GM21619 (cell line): ENCODE data around the gene FRRS1L.

Experiments
- ATAC-seq: cut with Tn5 transposase; IDR thresholded peaks from one replicate; pipeline ENCODE4 v1.9.1; 2021; ENCODE audit not compliant: unreplicated experiment

FRRS1L gene, protein sequence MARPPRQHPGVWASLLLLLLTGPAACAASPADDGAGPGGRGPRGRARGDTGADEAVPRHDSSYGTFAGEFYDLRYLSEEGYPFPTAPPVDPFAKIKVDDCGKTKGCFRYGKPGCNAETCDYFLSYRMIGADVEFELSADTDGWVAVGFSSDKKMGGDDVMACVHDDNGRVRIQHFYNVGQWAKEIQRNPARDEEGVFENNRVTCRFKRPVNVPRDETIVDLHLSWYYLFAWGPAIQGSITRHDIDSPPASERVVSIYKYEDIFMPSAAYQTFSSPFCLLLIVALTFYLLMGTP

DNA sequence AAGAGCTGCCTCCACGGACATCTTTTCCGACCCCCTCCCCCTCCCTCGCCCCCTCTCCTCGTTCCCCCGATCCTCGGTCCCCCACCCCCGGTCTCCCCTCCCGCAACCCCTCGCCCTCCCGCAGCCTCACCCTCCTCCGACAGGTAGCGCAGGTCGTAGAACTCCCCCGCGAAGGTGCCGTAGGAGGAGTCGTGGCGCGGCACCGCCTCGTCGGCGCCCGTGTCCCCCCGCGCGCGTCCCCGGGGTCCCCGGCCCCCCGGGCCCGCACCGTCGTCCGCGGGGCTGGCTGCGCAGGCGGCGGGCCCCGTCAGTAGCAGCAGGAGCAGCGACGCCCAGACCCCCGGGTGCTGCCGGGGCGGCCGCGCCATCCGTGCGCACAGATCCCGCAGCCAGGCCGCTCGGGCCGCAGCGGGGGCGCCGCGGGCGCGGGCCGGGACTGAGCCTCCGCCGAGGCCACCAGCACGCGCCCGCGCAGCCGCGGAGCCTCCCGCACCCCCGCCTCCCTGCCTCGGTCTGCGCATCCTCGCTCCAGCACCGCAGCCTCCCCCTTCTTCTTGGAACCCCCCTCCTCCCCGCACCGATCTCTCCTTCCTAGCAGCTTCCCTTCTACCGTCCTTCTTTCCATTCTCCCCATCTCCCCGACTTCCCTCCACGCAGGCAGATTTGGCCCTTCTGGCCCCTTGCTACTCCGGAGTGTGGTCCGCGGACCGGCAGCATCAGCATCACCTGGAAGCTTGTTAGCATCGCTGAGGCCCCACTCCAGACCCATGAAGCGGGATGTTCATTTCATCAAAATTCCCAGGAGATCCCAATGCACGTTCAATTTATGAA is at the start of gene FRRS1L:
FRRS1L (minus strand) TSS at position 479 of the 831 bp plus-strand sequence; CDS start at position 368, 111 bp downstream.
- no peak for ATAC-seq

DNA sequence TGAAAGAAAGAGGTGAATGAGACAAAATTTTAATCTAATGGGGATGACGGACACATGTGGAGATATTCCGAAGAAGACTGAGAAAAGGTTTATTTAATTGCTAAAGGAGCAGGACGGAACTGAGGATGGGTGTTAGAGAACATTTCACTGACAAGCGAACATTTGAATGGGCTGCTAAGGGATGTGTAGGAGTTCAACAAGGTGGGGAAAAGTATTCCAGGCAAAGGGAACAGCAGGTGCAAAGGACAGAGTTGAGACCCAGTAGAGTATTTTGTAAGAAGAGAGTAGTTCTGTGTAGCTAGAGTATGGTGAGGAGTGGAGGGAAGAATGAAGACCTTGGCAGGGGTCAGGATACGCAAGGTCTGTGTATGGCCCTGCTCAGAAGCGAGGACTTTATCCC is 47.4 kb upstream of the FRRS1L start:
- ATAC-seq: no peak

DNA sequence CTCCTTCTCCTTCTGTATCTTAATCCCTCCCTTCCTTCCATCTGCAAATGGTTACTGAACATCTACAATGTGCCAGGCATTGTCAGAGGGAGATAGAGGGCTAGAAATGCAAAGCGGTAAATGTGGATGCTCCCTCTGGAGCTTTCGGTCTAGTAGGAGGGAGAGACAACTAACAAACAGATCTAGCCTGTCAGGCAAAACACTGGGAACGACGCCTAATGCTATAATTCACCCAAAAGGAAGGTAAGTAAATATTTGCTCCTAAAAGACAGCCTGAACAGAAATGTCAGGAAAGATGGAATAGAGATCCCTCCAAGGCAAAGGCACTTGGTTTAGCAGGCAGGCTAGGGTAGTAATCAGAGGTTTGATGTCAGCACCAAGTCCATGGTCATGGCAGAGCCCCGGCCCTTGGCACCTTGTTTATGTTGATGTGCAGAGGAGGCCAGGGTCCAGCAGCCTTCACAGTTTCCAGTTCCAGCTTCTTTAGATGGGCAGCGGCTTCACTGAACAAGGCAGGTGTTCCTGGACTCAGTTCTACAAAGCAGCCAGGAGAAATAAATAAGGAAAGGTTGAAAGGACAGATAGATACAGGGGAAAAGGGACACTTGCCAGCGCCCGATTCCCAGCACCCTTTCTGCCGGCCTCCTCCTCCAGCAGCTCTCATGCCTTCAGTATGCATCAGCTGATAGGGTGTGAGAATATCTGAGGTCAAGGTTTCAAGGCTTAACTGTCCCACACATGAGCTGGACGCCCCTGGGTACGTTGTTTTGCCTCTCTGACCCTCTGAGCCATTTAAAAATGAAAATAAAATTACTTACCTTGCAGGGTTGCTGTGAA is 46.5 kb upstream of the FRRS1L start:
- ATAC-seq: no peak

DNA sequence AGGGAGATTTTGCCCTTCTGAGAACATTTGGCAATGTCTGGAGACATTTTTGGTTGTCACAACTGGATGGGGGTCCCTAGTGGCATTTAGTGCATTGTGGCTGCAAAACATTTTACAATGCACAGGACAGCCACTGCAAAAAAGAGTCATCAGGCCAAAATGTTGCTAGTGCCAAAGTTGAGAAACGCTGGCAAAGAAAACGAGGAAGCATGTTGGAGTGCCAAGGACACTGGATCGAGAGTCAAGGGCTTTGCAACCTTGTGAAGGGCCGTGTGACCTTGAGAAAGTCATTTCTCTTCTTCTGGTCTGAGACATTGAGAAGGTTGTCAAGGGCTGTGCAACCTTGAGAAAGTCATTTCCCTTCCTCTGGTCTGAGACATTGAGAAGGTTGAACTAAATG is 45.7 kb upstream of the FRRS1L start:
- ATAC-seq: no peak

DNA sequence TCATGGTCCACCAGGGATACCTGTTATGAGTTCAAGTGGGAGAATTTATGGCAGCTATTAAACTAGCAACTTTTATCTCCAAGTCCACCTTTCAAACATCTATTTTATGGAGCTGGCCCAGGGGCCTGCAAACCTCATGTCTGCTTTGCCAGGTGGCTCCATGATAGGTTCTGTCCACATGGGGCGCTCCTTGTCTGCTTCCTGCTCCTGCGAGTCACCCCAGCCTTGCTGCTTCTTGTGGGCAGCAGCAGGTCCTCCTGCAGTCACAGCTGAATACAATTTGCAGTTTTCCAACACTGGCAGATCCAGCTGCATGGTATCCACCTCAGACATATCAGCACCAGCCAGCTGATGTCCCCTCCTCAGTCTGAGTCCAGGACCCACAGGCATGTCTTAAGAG is 39.6 kb upstream of the FRRS1L start:
- ATAC-seq: no peak

DNA sequence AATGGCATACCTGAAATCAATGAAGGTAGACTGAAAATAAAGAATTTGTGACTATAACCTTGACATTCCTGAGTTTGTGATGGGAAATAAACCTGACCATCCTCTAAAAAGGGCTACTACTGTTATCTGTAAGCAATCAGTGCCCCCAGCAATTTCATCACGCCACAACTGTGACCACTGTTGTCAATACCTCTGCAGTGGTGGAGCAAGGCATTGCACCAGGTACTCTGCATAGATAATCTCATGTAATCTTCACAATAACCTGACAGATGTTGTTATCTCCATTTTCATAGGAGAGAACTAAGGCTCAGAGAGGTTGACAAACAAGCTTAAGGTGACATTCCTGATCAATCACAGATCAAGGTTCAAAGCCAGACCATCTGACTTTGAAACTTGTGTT is 38.5 kb upstream of the FRRS1L start:
- ATAC-seq: no peak

DNA sequence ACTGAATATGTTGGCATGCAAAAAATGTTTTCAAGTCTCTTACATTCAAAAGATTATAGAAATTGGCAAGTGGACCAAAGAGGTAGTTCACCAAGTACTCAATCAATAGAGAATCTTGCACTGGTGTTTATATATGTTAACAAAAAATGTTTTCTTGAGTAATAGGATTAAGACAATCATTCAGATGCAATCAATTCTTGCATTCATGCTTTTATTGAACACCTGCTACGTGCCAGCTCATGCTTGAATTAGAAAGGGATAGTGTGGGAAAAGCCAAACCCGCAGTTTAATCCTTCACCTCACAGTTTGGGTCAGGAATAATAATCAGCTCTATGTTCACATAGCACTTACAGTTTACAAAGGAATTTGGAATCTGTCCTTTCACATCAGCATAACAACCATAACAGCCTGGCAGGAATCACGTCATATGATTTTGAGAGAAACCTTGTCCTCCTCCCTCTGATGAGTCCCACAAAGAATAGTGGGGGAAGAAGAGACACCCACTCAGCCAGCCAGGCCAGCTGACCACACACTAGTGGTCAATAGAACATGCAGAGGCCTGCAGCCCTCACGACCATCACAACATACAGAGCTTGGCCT is 36.8 kb upstream of the FRRS1L start:
- no peak for ATAC-seq

DNA sequence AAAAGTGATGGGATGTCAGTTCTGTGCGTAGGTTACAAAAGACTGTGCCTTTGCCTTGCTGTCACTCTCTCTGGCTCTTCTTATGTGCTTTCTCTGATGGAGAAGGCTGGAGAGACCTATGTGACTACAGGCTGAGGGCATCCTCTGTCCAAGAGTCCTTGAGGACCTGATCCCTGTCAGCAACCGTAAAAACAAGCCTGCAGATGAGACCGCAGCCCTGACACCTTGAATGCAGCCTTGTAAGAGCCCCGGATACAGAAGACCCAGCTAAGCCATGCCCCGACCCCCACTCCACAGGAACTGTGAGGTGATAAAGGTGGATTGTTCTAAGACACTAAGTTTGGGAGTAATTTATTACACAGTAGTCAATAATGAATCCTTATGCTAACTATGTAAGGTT is 32.6 kb upstream of the FRRS1L start:
- no peak for ATAC-seq

DNA sequence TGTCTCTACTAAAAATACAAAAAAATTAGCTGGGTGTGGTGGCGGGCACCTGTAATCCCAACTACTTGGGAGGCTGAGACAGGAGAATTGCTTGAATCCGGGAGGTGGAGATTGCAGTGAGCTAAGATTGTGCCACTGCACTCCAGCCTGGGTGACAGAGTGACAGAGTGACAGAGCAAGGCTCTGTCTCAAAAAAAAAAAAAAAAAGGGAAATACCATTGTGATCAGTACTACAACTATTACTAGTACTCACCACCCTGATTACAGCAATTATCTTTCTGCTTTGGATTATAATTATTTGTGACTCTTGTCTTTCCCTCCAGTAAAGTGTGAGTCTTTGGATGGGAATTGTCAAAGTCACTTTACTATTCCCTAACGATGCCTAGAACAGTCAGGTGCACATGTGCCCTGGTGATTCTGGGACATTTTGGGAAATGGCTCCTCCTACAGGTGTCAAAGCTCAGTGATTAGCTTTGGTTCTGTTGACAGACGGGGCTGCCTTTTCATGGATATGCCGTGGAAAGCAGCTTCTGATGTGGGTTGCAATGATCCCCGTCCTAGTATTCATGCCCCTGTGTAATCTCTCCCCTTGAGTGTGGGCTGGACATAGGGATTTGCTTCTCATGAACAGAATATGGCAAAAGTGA is 31.8 kb upstream of the FRRS1L start:
- ATAC-seq: no peak

DNA sequence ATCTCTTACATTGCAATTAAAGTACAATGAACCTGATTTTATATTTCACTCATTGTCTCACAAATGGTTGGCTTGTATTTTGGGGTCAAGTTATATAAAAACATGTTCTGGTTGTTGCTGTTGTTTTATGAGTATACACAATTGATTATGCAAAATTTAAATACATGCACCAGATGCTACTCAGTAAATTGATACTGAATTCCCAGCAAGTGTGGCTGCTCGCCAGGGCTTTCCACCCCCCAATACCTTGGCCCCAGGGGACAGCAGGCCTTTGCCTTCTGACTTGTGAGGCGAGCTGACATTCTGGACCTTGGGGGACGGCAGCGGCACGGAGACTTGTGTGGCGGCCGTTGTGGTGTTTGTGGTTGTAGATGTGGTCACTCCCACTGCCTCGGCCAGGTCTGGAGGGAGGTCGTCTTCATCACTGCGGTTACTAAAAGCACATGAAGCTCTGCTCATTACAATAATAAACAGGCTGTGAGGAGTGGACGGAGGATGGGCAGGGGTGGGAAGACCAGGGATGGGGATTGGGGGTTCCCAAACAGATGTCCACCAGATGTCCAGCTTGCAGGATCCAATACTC is 27.0 kb upstream of the FRRS1L start:
- ATAC-seq: no peak

DNA sequence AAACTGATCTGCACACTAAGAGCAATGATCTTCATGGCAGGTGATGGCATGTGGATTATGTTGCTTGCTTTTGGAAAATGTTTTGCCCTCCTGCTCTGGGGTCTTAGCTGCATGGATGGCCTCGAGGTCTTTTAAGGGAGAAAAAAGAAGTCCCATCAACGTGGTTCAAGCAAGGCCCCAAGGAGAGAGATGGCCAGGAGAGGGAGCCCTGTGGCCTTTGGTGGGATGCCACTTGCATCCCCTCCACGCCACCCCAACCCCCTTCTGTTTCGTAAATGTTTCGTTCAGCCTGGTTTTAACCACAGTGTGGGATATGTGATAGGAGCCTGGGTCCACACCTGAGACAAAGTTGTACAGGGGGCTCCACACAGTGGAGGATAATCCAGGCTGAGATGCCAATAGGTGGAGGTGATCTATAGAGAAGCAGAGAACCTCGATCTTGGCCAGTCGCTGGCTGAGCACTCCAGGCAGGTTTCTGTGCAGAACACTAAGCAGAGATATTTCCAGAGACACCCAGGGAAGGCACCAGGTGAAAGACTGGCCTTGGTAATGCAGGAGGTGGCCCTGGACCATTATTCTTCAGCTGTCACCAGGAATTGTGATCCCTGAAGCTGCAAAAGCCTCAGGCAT is 25.8 kb upstream of the FRRS1L start:
- no peak for ATAC-seq

DNA sequence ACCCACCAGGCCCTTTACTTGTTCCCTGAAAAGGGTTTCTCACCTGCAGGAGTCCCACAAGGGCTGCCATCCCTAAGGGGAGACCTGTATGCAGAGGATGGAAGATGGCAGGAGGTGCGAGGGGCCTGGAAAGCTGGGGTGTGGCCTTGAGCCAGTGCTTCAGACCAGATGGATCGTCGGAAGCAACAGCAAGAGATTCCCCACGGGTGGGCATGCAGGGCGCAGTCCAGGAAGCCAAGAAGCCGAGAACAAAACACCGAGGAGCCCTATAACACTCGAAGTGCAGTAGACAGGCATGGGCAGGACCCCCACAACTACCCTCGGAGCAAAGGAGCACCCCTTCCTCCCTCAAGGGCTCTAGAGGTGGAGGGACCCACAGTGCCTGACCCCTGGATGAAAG is 24.7 kb upstream of the FRRS1L start:
- ATAC-seq: no peak

DNA sequence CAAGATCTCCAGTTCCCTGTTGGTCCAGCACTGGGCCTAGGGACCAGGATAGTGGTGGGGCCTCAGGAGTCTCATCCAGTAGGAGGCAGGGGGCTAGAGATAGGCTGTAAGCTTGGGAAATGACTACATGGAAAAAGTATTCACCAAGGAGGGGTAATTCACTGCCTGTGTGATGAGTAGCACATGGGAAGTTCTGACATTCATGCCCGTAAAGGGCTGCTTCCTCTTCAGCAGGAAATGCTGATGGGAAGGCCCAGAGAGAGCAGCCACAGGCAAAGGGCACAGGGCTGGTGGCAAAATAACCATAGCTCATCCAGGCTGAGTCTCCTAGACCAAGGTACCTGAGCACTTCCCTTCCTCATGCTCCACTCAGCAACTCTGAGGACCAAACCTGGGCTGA is 23.1 kb upstream of the FRRS1L start:
- no peak for ATAC-seq

DNA sequence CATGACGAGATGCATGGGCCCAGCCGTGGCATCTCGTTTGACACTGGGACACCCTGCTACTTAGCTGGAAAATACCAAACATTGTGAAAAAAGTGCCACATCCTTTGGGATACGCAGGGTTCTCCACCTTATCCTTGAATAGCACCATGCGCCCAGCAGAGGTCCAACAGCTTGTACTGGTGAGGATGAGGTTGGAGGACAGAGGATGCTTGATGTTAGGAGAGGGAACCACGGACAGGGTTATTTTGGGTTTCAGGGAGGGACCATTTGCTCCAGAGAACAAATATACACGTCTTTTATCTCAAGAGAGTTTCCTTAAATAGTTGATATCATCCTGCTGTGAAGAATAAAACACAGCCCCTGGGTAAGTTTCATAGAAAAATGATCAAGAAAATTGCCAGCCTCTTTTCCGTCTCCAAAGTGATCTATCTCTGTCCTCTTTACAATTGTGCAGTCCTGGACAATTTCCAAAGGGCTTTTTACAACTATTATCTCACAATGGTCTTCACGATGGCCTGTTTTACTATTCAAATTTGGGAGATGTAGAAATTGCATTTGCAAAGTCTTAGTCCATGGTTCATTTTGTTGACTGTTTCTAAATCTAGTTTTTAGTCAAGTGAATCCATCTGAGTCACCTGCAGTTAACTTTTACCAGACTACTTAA is 19.9 kb upstream of the FRRS1L start:
- ATAC-seq: no peak

DNA sequence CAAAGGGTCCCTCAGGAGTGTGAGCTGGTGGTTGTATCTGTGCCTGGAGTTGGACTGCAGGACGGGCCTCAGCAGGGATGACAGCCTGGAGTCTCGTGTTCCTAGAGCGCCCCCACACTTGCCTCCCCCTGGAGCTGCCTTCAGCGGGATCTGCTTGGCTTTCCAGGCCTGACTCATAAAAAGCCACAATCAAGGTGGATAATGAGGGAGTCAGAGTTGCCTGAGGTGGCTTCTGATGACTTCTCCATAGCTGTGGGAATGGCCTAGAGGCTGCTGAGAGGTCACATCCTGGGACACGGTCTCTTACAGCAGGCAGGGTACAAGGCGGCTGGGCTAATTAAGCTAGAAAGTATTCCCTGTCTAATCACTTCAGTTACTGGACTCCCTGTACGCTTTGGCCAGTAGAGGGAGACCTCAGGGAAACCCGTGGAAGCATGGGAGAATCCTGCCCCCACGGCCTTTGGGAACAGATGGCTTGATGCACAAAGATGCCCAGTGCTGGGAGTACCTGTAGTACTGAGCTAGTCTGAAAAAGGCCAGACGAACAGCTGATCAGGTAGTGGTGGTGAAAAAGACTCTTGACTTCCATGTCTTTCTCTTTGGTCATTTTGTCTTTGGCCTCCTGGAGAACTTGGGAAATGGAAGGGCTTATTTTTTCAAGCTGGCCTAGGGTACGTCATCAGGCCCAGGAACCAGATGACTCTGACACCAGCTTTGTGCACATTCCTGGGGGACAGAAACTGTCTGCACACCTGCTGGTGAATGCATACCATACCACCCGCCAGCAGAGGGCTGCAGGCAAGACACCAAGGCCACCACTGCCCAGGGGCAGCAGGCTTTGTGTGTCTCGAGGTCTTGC is 16.1 kb upstream of the FRRS1L start:
- no peak for ATAC-seq

DNA sequence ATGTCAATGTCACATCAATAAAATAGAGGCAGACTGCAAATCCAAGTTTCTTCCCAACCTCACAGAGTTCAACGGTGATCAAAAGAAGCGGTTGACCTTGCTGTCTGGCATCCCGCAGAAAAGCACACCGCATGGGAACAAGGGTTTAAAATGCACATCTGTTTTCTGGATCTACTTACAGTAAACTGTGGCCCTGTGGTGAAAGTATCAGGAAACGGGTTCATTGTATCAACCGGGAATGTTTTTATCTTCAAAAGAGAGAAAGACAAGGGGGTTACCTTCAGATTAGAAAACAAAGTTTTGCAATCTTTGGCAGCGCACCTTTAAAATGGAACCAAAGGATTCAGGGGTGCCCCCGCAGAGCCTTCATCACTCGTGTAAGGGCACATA is 15.5 kb upstream of the FRRS1L start:
- ATAC-seq: no peak

DNA sequence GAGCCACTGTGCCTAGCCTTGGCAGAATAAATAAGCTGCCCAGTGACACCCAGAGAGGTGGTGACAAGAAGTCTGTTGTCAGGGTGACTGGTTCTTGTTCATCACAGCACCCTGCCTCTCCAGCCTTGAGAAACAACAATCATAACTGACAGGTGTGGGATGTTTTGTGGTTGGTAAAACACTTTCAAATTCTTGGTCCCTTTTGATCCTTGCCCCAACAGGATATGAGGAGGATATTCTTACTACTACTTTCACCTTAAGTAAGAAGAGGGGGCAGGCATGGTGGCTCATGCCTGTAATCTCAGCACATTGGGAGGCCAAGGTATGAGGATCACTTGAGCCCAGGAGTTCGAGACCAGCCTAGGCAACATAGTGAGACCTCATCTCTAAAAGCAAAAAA is 14.2 kb upstream of the FRRS1L start:
- no peak for ATAC-seq

DNA sequence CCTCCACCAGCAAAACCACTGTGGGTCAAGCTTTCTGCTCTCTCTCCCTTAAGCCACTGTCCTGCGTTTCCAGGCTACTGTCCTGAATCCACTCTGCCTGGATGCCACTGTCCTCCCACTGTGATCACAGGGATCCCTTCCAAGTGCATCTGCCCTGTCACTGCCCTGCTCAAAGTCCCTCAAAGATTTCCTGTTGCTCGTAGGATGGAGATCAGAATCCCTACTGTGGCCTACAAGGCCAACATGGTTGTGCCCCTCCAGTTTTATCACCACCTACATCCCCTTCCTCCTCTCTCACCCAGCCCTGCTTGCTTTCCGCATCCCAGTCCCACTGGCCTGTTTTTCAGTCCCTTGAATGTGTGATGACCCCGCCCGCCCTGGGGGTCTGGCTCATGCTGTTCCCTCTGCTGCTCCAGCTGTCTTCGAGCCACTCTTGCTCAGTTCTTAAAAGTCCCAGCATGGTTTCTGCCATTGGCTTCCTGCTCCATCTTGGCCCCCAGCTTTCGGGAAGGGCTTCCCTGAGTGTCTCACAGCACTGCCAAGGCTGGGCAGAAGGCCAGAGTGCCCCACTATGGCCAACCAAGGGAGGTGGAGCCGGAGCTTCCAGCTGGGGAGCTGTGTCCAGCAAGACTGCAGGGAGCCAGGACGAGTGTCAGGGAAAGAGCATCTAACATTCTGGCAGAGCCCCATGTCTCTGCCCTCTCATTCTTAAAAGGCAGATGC is 12.9 kb upstream of the FRRS1L start:
- no peak for ATAC-seq
